WERI-Rb-1 (cell line): ENCODE data around the gene JOSD1.
A peak's percentile ranks its signal among the peaks of the same experiment; 100 is the strongest.

Source experiments
- DNase-seq: peaks from one replicate; pipeline ENCODE4 v3.0.0-alpha.2; 2020
- H3K27ac ChIP-seq: fragments of 250-450 bp; sonication (Bioruptor Pico); 2 replicates; pipeline ENCODE4 v1.5.1; 2020; ENCODE audit warnings: mild to moderate bottlenecking, moderate library complexity
- H3K27me3 ChIP-seq: fragments of 250-450 bp; sonication (Bioruptor Pico); 2 replicates; pipeline ENCODE4 v1.5.1; 2021; ENCODE audit warnings: mild to moderate bottlenecking, low read depth, moderate library complexity; ENCODE audit not compliant: insufficient read depth, severe bottlenecking
- H3K36me3 ChIP-seq: fragments of 250-450 bp; sonication (Bioruptor Pico); 2 replicates; pipeline ENCODE4 v1.5.1; 2020; ENCODE audit warnings: mild to moderate bottlenecking, moderate library complexity
- H3K4me3 ChIP-seq: 2 replicates; pipeline ENCODE4 v1.5.1; 2011; ENCODE audit warnings: low read depth, mild to moderate bottlenecking, control low read depth, low read length
- H3K9me3 ChIP-seq: fragments of 250-450 bp; sonication (Bioruptor Pico); 2 replicates; pipeline ENCODE4 v1.5.1; 2021; ENCODE audit warnings: mild to moderate bottlenecking, moderate library complexity; ENCODE audit not compliant: severe bottlenecking
- CTCF ChIP-seq: IDR thresholded peaks from 2 replicates; pipeline ENCODE4 v1.5.1; 2011; ENCODE audit warnings: low read depth, mild to moderate bottlenecking, control low read depth, inconsistent platforms, low read length

JOSD1 gene

DNA sequence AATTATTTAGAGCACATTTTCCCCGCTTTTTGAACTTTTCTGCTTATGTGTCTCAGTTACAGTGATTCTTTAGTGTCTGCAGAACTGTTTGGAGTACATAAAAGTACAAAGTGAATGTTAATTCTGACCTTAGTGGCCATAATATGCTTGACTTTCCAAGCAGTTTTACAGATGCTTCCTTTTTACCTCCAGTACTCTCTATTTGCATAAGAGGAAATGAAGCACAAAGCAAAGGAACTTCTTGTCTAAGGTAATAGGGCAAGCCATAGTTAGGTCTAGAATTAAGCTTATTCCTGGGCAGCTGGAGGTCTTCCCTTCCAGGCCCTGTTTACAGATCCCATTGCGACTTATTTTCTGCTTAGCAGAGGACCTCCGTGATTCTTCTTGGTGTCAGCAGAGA lies 8.6 kb upstream of the JOSD1 start:
- H3K27me3 ChIP-seq = no peaks in the 10 kb centered on the region
- H3K36me3 ChIP-seq = peaks cover 66% of the 10 kb centered on the region
- no peaks in the 10 kb centered on the region for H3K9me3 ChIP-seq
- DNase-seq = no peak
- no peak overlapping the region for H3K27ac ChIP-seq
- no peak for TF ChIP-seq CTCF
- H3K4me3 ChIP-seq = no peak overlapping the region

DNA sequence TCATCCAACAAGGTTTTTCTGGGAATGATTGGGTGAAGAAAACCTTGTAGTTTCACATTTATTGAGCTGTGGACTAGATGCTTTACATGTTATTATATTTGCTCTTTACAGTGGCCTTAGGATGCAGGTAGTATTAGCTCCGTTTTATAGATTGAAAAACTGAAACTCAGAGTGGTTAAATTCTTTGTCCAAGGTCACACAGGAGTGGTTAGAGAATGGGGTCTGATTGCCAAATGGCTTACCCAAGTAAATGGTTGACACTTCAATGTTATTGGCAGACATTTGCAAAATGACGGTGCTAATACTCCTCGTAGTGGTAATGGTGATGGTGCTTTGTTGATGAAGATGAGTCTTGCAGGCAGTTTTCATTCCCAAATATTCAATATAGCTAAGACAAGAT lies 7.2 kb upstream of the JOSD1 start:
- TF ChIP-seq CTCF = no peak
- peaks cover 58% of the 10 kb centered on the region for H3K36me3 ChIP-seq
- H3K4me3 ChIP-seq = no peak overlapping the region
- no peak for DNase-seq
- H3K27me3 ChIP-seq = no peaks in the 10 kb centered on the region
- no peaks in the 10 kb centered on the region for H3K9me3 ChIP-seq
- no peak overlapping the region for H3K27ac ChIP-seq

GRCh38 chr22:38707346-38707745 lies 6.6 kb upstream of the JOSD1 start:
- Histone ChIP-seq H3K27ac (no peak overlapping the region), H3K36me3 (peaks cover 52% of the 10 kb centered on the region), H3K9me3 (no peaks in the 10 kb centered on the region), H3K27me3 (no peaks in the 10 kb centered on the region), H3K4me3 (peak overlapping the region; percentile 81)
- TF ChIP-seq CTCF = no peak
- DNase-seq = no peak

DNA sequence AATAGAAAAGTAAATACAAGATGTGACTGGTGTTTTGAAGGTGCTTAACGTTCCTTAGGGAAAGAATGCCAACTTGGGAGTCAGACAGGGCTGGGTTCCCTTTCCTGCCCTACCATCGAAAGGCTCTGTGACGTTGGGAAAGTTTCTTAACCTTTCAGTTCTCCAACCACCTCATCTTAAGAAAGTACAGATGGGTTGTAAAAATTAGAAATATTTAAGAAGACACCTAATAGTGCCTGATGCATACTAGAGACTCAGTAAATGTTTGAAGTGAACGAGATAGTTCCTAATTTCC lies 6.1 kb upstream of the JOSD1 start:
- H3K27me3 ChIP-seq = no peaks in the 10 kb centered on the region
- peak overlapping the region; percentile 81 for H3K4me3 ChIP-seq
- peaks cover 47% of the 10 kb centered on the region for H3K36me3 ChIP-seq
- H3K27ac ChIP-seq = peak overlapping the region; percentile 94
- no peak for DNase-seq
- no peaks in the 10 kb centered on the region for H3K9me3 ChIP-seq
- no peak for TF ChIP-seq CTCF

DNA sequence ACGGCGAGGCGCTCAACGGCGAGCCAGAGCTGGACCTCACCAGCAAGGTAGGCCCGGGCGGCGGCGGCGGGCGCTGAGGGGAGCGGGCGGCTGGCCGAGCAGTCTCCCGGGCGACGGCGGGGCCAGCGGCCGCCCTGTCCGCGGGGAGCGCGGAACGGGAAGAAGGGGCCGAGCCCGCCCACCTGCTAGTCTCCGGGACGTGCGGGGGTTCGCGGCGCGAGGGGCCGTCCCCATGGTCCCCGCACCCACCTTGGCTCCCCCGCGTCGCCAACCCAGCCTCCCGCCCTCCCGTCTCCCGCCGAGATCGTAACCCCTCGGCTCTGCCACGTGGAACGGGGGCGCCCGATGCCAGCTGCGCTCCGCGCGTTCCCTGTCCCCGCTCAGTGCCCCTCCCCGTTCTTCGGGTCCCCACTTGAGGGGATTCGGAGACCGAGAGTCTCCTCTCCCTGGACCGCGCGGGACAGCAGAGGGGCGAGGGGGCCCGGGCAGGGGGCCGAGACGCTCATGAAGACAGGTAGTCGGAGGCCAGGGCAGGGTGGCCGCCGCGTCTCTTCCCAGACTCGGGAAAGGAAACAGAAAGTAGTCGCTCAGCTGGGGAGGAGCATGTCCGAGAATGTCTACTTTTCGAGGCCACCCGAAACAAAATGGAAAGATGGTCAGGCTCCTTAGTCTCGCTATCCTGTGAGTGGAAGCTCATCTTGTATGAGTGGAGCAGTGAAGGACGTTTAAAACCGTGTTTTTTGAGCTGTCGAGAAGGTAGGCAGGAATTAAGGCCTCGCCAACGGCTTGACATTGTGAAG lies 5.6 kb upstream of the JOSD1 start:
- Histone ChIP-seq H3K27ac (peak overlapping the region; percentile 94), H3K9me3 (no peaks in the 10 kb centered on the region), H3K36me3 (peaks cover 43% of the 10 kb centered on the region), H3K27me3 (no peaks in the 10 kb centered on the region), H3K4me3 (peak overlapping the region; percentile 81)
- no peak for TF ChIP-seq CTCF
- DNase-seq = peak; percentile 29
